K562 (cell line): ENCODE measurements around the gene SMIM41. TPM values are rescaled to one million over a fixed set of nuclear protein-coding genes. Genes with fewer than 3 reads are reported as not detected.

ENCODE experiments used
- ATAC-seq: fragments of 200-7000 bp; cut with Tn5 transposase; 3 replicates; pipeline ENCODE4 v1.9.1; 2020; ENCODE audit warnings: moderate library complexity
- BruUV-seq: library from RNA; stranded (reverse); fragments of 400-500 nt; replicated peaks from 2 replicates; lab custom pipeline; 2021; lab: Mats Ljungman, UMichigan
- CTCF ChIA-PET: fragments of 300-600 bp; formaldehyde crosslinking; extraction: SDS; loops from one replicate; lab custom pipeline; 2021; ENCODE audit warnings: low intra/inter-chr PET ratio; lab: Yijun Ruan, JAX
- POLR2A ChIA-PET: fragments of 300-600, 350-650 bp; sonication (Branson Sonifier 250); formaldehyde crosslinking; extraction: SDS; loops from one replicate; lab custom pipeline; 2021; ENCODE audit warnings: antibody characterized with exemption, inconsistent platforms; lab: Yijun Ruan, JAX
- DNase-seq, 4 experiments: peaks; one replicate each; pipeline versions ENCODE4 v3.0.0 to v3.0.0-alpha.2; 2011 to 2018; ENCODE audit warnings: low spot score in 3 of 4, mixed read lengths in 3 of 4; ENCODE audit errors: extremely low read depth in 1 of 4
- FAIRE-seq: peaks from 2 replicates; lab custom pipeline; 2011; peaks lifted over from hg19 to GRCh38; lab: Jason Lieb, UNC
- H2AFZ ChIP-seq: 2 replicates; pipeline ENCODE4 v1.6.0; 2011; ENCODE audit warnings: low read depth, low read length, control low read depth, inconsistent platforms
- H3K27ac ChIP-seq: fragments of 200-600 bp; 3 replicates; pipeline ENCODE4 v1.8.0; 2011; ENCODE audit warnings: low read depth, mild to moderate bottlenecking, control low read depth, inconsistent platforms, low read length, moderate library complexity, mixed read lengths; ENCODE audit errors: extremely low read depth
- H3K27me3 ChIP-seq, 2 experiments: fragments of 300-600 bp in 1 of 2; 2 replicates in 1 of 2; 3 replicates in 1 of 2; pipeline versions ENCODE4 v1.6.0 to v1.8.0; 2011; ENCODE audit warnings: inconsistent platforms in 2 of 2, low read length in 2 of 2, mild to moderate bottlenecking in 1 of 2, mixed read lengths in 1 of 2, moderate library complexity in 1 of 2; ENCODE audit not compliant: control insufficient read depth in 2 of 2, insufficient read depth in 2 of 2
- H3K36me3 ChIP-seq: fragments of 300-600 bp; 3 replicates; pipeline ENCODE4 v1.8.0; 2011; ENCODE audit warnings: mild to moderate bottlenecking, low read length, inconsistent platforms; ENCODE audit not compliant: control insufficient read depth, insufficient read depth
- H3K4me1 ChIP-seq, 2 experiments: fragments of 200-600 bp in 1 of 2; replicated peaks in 1 of 2; 2 replicates in 1 of 2; 3 replicates in 1 of 2; pipeline versions ENCODE4 v1.5.1 to v1.8.0; 2011; ENCODE audit warnings: inconsistent platforms in 2 of 2, low read length in 2 of 2, mild to moderate bottlenecking in 1 of 2, mixed read lengths in 1 of 2, moderate library complexity in 1 of 2; ENCODE audit not compliant: control insufficient read depth in 2 of 2, insufficient read depth in 2 of 2
- H3K4me2 ChIP-seq: 2 replicates; pipeline ENCODE4 v1.6.1; 2011; ENCODE audit warnings: low read length, control low read depth, inconsistent platforms, mixed read lengths; ENCODE audit not compliant: insufficient read depth
- H3K4me3 ChIP-seq: fragments of 200-600 bp; sonication (generic), shearing (Covaris generic); 2 replicates; pipeline ENCODE4 v1.5.1; 2016; ENCODE audit warnings: control low read depth, inconsistent platforms
- H3K79me2 ChIP-seq: fragments of 200-600 bp; 3 replicates; pipeline ENCODE4 v1.8.0; 2011; ENCODE audit warnings: low read length, inconsistent platforms; ENCODE audit not compliant: control insufficient read depth, insufficient read depth
- H3K9ac ChIP-seq, 2 experiments: 2 replicates each; pipeline versions ENCODE4 v1.6.0 to v1.6.1; 2011; ENCODE audit warnings: low read depth in 2 of 2, low read length in 2 of 2, control low read depth in 1 of 2, inconsistent platforms in 1 of 2, mild to moderate bottlenecking in 1 of 2, mixed read lengths in 1 of 2; ENCODE audit not compliant: insufficient read depth in 1 of 2
- H3K9me1 ChIP-seq: one replicate; pipeline ENCODE4 v1.6.0; 2011; ENCODE audit warnings: inconsistent platforms, mild to moderate bottlenecking, low read length, moderate library complexity; ENCODE audit not compliant: control insufficient read depth, insufficient read depth
- H3K9me3 ChIP-seq: replicated peaks from 2 replicates; pipeline ENCODE4 v1.5.1; 2011; ENCODE audit warnings: low read depth, low read length, inconsistent platforms; ENCODE audit not compliant: control insufficient read depth, insufficient read depth
- H4K20me1 ChIP-seq: replicated peaks from 2 replicates; pipeline ENCODE4 v1.6.1; 2011; ENCODE audit warnings: low read length, inconsistent platforms, mixed read lengths; ENCODE audit not compliant: control insufficient read depth, insufficient read depth
- SMARCA4 ChIP-seq: fragments of 450-650 bp; IDR thresholded peaks from 2 replicates; pipeline ENCODE4 v1.6.1; 2016
- STAT6 ChIP-seq: sonication (generic); formaldehyde crosslinking; IDR thresholded peaks from 2 replicates; pipeline ENCODE4 v1.8.1; 2023; ENCODE audit warnings: mild to moderate bottlenecking, missing genetic modification reagents
- ZNF444 ChIP-seq: fragments of 250-450 bp; sonication (Bioruptor Pico); IDR thresholded peaks from 2 replicates; pipeline ENCODE4 v1.4.0; 2020; ENCODE audit warnings: mild to moderate bottlenecking, moderate library complexity
- WGBS: fragments of 100-300 bp; shearing (Covaris generic); methylation state at CpG from one replicate; pipeline ENCODE4 v1.1.6; 2016; ENCODE audit warnings: low coverage, mixed read lengths; ENCODE audit not compliant: insufficient coverage; ENCODE audit errors: missing lambda C conversion rate; 5-methylcytosine and 5-hydroxymethylcytosine counted together
- in situ Hi-C: fragments of 300-500 bp; cut with MboI; formaldehyde crosslinking; loops from 4 replicates; pipeline ENCODE4 v1.15.0; 2018; ENCODE audit warnings: inconsistent platforms, mixed read lengths
- intact Hi-C: fragments of 100-400 bp; cut with micrococcal nuclease; formaldehyde crosslinking; loops from 2 replicates; pipeline ENCODE4 v1.14.2; 2022
- polyA plus RNA-seq, 8 experiments: library from polyadenylated mRNA; depleted of rRNA in 4 of 8; stranded (reverse) in 5 of 8; unstranded in 3 of 8; fragments of >200 nt; fragmentation: Nextera tagmentation in 2 of 8; fragmentation: Illumina TruSeq in 1 of 8; extraction: Ambion mirVana in 2 of 8; extraction: Trizol in 1 of 8; gene quantifications; 2 replicates each; pipeline versions ENCODE4 v1.2.1 to v1.2.3, GENCODE V29; 2011 to 2014; ENCODE audit warnings: inconsistent platforms in 1 of 8, missing spikeins in 1 of 8
- total RNA-seq, 7 experiments: library from RNA; depleted of rRNA in 6 of 7; stranded (reverse); fragments of >200 nt in 6 of 7; fragmentation: Illumina TruSeq in 2 of 7; extraction: Trizol in 2 of 7; gene quantifications; 2 replicates each; pipeline versions ENCODE4 v1.2.1 to v1.2.3, GENCODE V29; 2011 to 2021; ENCODE audit warnings: low replicate concordance in 1 of 7
- TF ChIP-seq, protein P1 (sequence below): fragments of 250-450 bp; sonication (Bioruptor Pico); IDR thresholded peaks from 2 replicates; pipeline ENCODE4 v1.4.0; 2020; ENCODE audit warnings: borderline replicate concordance
- TF ChIP-seq, protein P2 (sequence below), 3 experiments: IDR thresholded peaks in 2 of 3; conservative IDR thresholded peaks in 1 of 3; 2 replicates each; pipeline ENCODE4 v1.5.1; 2011 to 2012; ENCODE audit warnings: low read length in 3 of 3, mild to moderate bottlenecking in 3 of 3, control low read depth in 2 of 3, improper control_type of control experiment in 1 of 3, inconsistent platforms in 1 of 3, low read depth in 1 of 3, mixed read lengths in 1 of 3, moderate library complexity in 1 of 3; ENCODE audit not compliant: insufficient read depth in 2 of 3

SMIM41 gene
- total and polyA plus RNA-seq, 9 of the 15 experiments (the other 6 are each of a cell fraction or from before 2014, with no cell fraction given): not detected

DNA sequence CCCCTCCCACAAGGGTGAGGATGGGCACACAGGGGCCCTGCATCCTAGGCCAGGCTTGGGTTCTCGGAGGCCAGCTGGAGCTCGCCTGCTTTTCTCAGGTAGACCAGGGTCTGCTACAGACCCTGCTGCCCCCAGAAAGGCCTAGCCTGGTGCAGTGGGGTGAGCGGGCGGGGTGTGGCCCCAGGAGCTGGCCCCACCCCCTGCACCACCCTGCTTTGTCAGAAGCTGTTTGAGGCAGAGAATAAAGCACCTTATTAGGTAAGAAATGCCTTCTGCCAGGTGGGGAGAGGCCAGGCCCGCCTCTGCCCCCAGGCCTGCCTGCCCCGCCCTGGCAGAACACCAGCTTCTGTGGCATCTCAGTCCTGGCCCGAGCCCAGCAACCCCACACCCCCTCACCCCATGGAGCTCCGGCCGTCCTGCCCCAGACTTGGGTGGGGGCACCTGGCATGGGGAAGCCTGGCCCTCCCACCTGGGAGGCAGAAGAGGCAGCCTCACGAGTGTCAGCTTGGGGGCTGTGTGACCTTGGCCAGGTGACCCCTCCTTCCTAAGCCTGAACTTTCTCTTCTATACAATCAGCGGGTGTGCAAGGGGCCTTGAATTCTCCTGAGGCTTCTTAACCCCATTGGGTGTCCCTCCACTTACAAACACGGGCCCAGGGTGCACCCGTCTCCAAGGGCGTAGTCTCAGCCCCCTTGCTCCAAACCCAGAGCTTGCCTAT lies 69.1 kb downstream of the SMIM41 start:
- no peaks in the 10 kb centered on the region for H3K9me1 ChIP-seq
- H3K9ac ChIP-seq: peak overlapping the region in 1 of 2 experiments; percentile 66; a peak in 1 of 4 replicates
- DNase-seq: peak in 2 of 4 experiments; percentile 25 to 33
- in situ Hi-C loops (no loop called here), intact Hi-C loops (no loop called here)
- H4K20me1 ChIP-seq: no peaks in the 10 kb centered on the region
- BruUV-seq: no TSS peak
- no peak for FAIRE-seq
- H3K4me2 ChIP-seq: no peak overlapping the region
- POLR2A ChIA-PET: interaction anchor here (0.6 kb wide), 3 partner anchors 25 to 621 kb away, joined by 3 read pairs; no protein-coding TSS in a partner anchor
- no peaks in the 10 kb centered on the region for H3K36me3 ChIP-seq
- H3K79me2 ChIP-seq: no peaks in the 10 kb centered on the region
- CTCF ChIA-PET: no interaction called here
- no peak for ATAC-seq
- no peak overlapping the region for H3K27ac ChIP-seq
- H3K4me1 ChIP-seq: peaks cover 8 to 44% of the 10 kb centered on the region in 2 experiments; a peak in 4 of 5 replicates
- H3K4me3 ChIP-seq: no peak overlapping the region
- 74% methylated on average over 11 of the region's 14 CpGs for WGBS
- H3K9me3 ChIP-seq: no peaks in the 10 kb centered on the region
- no peak for TF ChIP-seq ZNF444
- TF ChIP-seq SMARCA4: no peak
- TF ChIP-seq, protein P1, sequence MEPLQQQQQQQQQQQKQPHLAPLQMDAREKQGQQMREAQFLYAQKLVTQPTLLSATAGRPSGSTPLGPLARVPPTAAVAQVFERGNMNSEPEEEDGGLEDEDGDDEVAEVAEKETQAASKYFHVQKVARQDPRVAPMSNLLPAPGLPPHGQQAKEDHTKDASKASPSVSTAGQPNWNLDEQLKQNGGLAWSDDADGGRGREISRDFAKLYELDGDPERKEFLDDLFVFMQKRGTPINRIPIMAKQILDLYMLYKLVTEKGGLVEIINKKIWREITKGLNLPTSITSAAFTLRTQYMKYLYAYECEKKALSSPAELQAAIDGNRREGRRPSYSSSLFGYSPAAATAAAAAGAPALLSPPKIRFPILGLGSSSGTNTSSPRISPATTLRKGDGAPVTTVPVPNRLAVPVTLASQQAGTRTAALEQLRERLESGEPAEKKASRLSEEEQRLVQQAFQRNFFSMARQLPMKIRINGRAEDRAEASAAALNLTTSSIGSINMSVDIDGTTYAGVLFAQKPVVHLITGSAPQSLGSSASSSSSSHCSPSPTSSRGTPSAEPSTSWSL (CRISPR knock-in tag): no peak
- no peak for TF ChIP-seq STAT6 (CRISPR knock-in tag)
- TF ChIP-seq, protein P2, sequence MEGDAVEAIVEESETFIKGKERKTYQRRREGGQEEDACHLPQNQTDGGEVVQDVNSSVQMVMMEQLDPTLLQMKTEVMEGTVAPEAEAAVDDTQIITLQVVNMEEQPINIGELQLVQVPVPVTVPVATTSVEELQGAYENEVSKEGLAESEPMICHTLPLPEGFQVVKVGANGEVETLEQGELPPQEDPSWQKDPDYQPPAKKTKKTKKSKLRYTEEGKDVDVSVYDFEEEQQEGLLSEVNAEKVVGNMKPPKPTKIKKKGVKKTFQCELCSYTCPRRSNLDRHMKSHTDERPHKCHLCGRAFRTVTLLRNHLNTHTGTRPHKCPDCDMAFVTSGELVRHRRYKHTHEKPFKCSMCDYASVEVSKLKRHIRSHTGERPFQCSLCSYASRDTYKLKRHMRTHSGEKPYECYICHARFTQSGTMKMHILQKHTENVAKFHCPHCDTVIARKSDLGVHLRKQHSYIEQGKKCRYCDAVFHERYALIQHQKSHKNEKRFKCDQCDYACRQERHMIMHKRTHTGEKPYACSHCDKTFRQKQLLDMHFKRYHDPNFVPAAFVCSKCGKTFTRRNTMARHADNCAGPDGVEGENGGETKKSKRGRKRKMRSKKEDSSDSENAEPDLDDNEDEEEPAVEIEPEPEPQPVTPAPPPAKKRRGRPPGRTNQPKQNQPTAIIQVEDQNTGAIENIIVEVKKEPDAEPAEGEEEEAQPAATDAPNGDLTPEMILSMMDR (IDR thresholded peaks at IDR 0.05 in 2 of 3, conservative IDR thresholded peaks at IDR 0.05 in 1 of 3; ENCODE audit: insufficient read depth in 2 of 3, low read depth in 1 of 3, low read length in 3 of 3): no peak
- H2AFZ ChIP-seq: no peak overlapping the region
- H3K27me3 ChIP-seq: no peaks in the 10 kb centered on the region; a peak in 1 of 5 replicates
